Breast epithelium (tissue), 4 donors: Measurements from ENCODE around the gene UNC13C. TPM values are rescaled to one million over a fixed set of nuclear protein-coding genes. Genes with fewer than 3 reads are reported as not detected.

ENCODE experiments used
- DNase-seq, 2 donors: peaks; one replicate each; pipeline ENCODE4 v3.0.0-alpha.2; 2019; ENCODE audit warnings: low spot score in 2 of 2
- H3K27ac ChIP-seq, 2 donors: fragments of 200-600 bp; sonication (generic) in 1 of 2; one replicate each; pipeline ENCODE4 v1.5.1; 2016 to 2019; ENCODE audit warnings: mild to moderate bottlenecking in 1 of 2
- H3K27me3 ChIP-seq, 2 donors: fragments of 200-600 bp; sonication (generic) in 1 of 2; one replicate each; pipeline versions ENCODE4 v1.5.1 to v1.6.0; 2017 to 2019; ENCODE audit warnings: control low read depth in 1 of 2, mild to moderate bottlenecking in 1 of 2
- H3K36me3 ChIP-seq: fragments of 200-600 bp; one replicate; pipeline ENCODE4 v1.5.1; 2019
- H3K4me1 ChIP-seq, 2 donors: fragments of 200-600 bp; sonication (generic); one replicate each; pipeline ENCODE4 v1.5.1; 2016 to 2019; ENCODE audit warnings: control low read depth in 1 of 2
- H3K4me3 ChIP-seq, 3 donors: fragments of 200-600 bp; sonication (generic); 1 replicate in 2 of 3; 2 replicates in 1 of 3; pipeline ENCODE4 v1.5.1; 2016 to 2019; ENCODE audit warnings: mild to moderate bottlenecking in 3 of 3, moderate library complexity in 2 of 3
- H3K9me3 ChIP-seq, 2 donors: fragments of 200-600 bp; sonication (generic) in 1 of 2; one replicate each; pipeline ENCODE4 v1.5.1; 2016 to 2019; ENCODE audit warnings: control low read depth in 1 of 2
- POLR2A ChIP-seq: fragments of 450-650 bp; IDR thresholded peaks from one replicate; pipeline ENCODE4 v1.6.1; 2016; ENCODE audit warnings: antibody characterized with exemption, mild to moderate bottlenecking, moderate library complexity
- POLR2AphosphoS5 ChIP-seq, 3 donors: sonication (generic); formaldehyde crosslinking; IDR thresholded peaks; one replicate each; pipeline ENCODE4 v1.6.1; 2017; ENCODE audit warnings: antibody characterized with exemption in 3 of 3
- intact Hi-C: fragments of 100-400 bp; cut with DNase I; formaldehyde crosslinking; loops from one replicate; pipeline ENCODE4 v1.15.1; 2023; ENCODE audit warnings: low total_unique reads
- total RNA-seq, 3 donors: library from RNA; depleted of rRNA; stranded (reverse); fragments of >200 nt; gene quantifications; one replicate each; pipeline ENCODE4 v1.1.0, GENCODE V29; 2016
- TF ChIP-seq, protein P1 (sequence below), 3 donors: fragments of 450-650 bp; IDR thresholded peaks; one replicate each; pipeline ENCODE4 v1.5.1; 2016 to 2017; ENCODE audit warnings: antibody characterized with exemption in 3 of 3, mild to moderate bottlenecking in 3 of 3, moderate library complexity in 3 of 3

Gene UNC13C
- total RNA-seq, 3 donors from 2014 or later = 0.32 to 2.9 (median 0.88) TPM

GRCh38 chr15:54212635-54213034, 234.4 kb downstream of the UNC13C start:
- intact Hi-C loops = no loop called here
- no peaks in the 10 kb centered on the region for H3K9me3 ChIP-seq
- H3K27me3 ChIP-seq = no peaks in the 10 kb centered on the region
- H3K36me3 ChIP-seq = no peaks in the 10 kb centered on the region
- no peak for DNase-seq
- TF ChIP-seq POLR2AphosphoS5 (IDR thresholded peaks at IDR 0.05) = no peak
- no peak for TF ChIP-seq POLR2A
- TF ChIP-seq, protein P1, sequence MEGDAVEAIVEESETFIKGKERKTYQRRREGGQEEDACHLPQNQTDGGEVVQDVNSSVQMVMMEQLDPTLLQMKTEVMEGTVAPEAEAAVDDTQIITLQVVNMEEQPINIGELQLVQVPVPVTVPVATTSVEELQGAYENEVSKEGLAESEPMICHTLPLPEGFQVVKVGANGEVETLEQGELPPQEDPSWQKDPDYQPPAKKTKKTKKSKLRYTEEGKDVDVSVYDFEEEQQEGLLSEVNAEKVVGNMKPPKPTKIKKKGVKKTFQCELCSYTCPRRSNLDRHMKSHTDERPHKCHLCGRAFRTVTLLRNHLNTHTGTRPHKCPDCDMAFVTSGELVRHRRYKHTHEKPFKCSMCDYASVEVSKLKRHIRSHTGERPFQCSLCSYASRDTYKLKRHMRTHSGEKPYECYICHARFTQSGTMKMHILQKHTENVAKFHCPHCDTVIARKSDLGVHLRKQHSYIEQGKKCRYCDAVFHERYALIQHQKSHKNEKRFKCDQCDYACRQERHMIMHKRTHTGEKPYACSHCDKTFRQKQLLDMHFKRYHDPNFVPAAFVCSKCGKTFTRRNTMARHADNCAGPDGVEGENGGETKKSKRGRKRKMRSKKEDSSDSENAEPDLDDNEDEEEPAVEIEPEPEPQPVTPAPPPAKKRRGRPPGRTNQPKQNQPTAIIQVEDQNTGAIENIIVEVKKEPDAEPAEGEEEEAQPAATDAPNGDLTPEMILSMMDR (IDR thresholded peaks at IDR 0.05) = no peak
- H3K4me1 ChIP-seq = no peaks in the 10 kb centered on the region
- no peak overlapping the region for H3K27ac ChIP-seq
- no peak overlapping the region for H3K4me3 ChIP-seq

GRCh38 chr15:54226455-54226854, 248.2 kb downstream of the UNC13C start:
- DNase-seq = no peak
- H3K36me3 ChIP-seq = no peaks in the 10 kb centered on the region
- TF ChIP-seq, protein P1 (IDR thresholded peaks at IDR 0.05) = no peak
- TF ChIP-seq POLR2A (no peak), POLR2AphosphoS5 (IDR thresholded peaks at IDR 0.05) (no peak)
- intact Hi-C loops = no loop called here
- no peaks in the 10 kb centered on the region for H3K9me3 ChIP-seq
- H3K27ac ChIP-seq = no peak overlapping the region
- H3K4me1 ChIP-seq = no peaks in the 10 kb centered on the region
- H3K27me3 ChIP-seq = no peaks in the 10 kb centered on the region
- H3K4me3 ChIP-seq = no peak overlapping the region

DNA sequence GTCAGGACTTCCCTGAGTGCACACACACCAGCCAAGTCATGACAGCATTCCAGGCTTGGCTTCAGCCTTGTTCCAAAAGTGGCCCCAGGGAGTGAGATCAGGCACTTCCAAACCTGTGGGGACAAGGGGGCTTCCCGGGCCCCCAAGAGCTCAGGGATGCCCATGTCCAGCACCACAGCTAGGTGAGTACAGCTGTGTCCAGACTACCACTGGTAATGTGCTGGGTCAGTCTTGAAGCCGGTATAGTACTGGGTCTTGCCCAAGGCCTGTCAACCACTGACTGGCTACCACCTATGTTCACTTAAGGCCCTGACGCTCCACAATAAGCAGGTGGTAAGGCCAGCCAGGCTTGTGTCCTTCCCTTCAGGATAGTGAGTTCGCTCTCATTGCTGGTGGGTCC, 249.3 kb downstream of the UNC13C start:
- no peaks in the 10 kb centered on the region for H3K4me1 ChIP-seq
- no peaks in the 10 kb centered on the region for H3K36me3 ChIP-seq
- H3K27me3 ChIP-seq = no peaks in the 10 kb centered on the region
- no peak overlapping the region for H3K27ac ChIP-seq
- DNase-seq = no peak
- H3K9me3 ChIP-seq = no peaks in the 10 kb centered on the region
- intact Hi-C loops = no loop called here
- TF ChIP-seq, protein P1 (IDR thresholded peaks at IDR 0.05) = no peak
- TF ChIP-seq POLR2AphosphoS5 (IDR thresholded peaks at IDR 0.05) = no peak
- no peak for TF ChIP-seq POLR2A
- H3K4me3 ChIP-seq = no peak overlapping the region

DNA sequence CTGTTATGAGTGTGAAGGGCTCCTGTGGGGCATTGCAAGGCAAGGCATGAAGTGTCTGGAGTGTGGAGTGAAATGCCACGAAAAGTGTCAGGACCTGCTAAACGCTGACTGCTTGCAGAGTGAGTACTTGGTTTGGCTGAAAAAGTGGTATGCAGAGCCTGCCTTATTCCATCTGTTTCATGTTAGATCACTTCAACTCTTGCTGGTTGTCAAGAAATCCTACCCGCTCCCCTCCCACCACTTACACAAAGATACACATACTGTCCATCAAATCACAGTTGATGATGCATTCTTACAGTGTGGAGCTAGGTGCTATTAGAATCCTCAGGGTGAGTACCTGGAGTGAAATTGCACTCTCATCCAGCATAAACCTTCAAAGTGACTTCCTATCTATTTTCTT, 272.1 kb downstream of the UNC13C start:
- Histone ChIP-seq H3K9me3 (no peaks in the 10 kb centered on the region), H3K27ac (no peak overlapping the region), H3K36me3 (no peaks in the 10 kb centered on the region), H3K4me3 (no peak overlapping the region), H3K27me3 (no peaks in the 10 kb centered on the region), H3K4me1 (no peaks in the 10 kb centered on the region)
- intact Hi-C loops = no loop called here
- TF ChIP-seq POLR2AphosphoS5 (IDR thresholded peaks at IDR 0.05) (no peak), POLR2A (no peak)
- TF ChIP-seq, protein P1 (IDR thresholded peaks at IDR 0.05) = no peak
- no peak for DNase-seq

DNA sequence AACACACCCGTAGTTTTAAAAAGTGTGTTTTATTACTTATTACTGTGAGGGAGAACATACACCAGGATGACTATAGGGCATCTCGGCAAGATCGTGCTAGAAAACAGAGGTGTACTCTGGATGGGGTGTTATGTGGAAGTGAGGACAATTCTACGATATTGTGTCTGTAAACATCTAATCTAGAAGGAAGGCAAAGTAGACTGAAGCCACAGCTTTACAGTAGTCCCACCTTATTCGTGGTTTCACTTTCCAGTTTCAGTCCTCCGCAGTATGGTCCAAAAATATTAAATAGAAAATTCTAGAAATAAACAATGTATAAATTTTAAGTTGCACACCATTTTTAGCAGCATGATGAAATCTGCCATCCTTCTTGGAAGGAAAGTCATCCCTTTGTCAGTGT, 277.9 kb downstream of the UNC13C start:
- no peaks in the 10 kb centered on the region for H3K9me3 ChIP-seq
- TF ChIP-seq, protein P1 (IDR thresholded peaks at IDR 0.05) = no peak
- TF ChIP-seq POLR2AphosphoS5 (IDR thresholded peaks at IDR 0.05) (no peak), POLR2A (no peak)
- no peaks in the 10 kb centered on the region for H3K36me3 ChIP-seq
- H3K4me3 ChIP-seq = no peak overlapping the region
- intact Hi-C loops = no loop called here
- H3K27ac ChIP-seq = no peak overlapping the region
- H3K27me3 ChIP-seq = no peaks in the 10 kb centered on the region
- H3K4me1 ChIP-seq = no peaks in the 10 kb centered on the region
- no peak for DNase-seq
